Measurements from ENCODE around the gene B4GALNT1.
"Not testable (repeated sequence)": the region's sequence is repeated elsewhere in the genome, so short reads cannot be mapped to it uniquely, and the experiment has no call there.

The B4GALNT1 gene

DNA sequence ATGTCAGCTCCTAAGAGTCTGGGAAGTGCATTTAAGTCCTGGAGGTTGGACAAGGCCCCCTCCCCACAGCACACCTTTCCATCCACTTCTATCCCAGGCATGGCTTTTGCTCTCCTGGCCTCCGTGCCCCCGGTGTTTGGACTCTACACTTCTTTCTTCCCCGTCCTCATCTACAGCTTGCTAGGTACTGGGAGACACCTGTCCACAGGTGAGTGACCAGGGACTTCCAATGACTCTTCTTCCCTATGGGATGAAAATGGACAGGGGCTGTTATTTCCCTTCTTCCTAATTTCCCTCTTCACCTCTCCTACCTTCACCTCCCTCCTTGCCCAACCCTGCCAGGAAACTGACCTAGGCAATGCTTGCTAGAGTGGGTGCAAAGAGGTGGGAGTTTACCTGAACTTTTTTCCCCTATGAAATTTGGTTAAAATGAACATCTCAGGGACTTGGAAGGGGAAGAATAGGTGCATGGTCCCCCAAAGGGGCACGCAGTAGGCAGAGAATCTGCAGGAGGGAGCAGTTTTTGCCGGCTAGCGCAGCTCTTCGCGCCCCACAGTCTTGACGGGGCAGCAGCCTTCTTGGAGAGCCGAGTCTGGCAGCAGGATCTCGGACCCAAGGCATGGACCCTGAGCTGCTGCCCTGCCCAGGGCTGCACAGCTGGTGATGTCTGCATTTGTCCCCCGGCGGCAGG lies 12.6 kb downstream of the B4GALNT1 start:
- DNase-seq: no peak

DNA sequence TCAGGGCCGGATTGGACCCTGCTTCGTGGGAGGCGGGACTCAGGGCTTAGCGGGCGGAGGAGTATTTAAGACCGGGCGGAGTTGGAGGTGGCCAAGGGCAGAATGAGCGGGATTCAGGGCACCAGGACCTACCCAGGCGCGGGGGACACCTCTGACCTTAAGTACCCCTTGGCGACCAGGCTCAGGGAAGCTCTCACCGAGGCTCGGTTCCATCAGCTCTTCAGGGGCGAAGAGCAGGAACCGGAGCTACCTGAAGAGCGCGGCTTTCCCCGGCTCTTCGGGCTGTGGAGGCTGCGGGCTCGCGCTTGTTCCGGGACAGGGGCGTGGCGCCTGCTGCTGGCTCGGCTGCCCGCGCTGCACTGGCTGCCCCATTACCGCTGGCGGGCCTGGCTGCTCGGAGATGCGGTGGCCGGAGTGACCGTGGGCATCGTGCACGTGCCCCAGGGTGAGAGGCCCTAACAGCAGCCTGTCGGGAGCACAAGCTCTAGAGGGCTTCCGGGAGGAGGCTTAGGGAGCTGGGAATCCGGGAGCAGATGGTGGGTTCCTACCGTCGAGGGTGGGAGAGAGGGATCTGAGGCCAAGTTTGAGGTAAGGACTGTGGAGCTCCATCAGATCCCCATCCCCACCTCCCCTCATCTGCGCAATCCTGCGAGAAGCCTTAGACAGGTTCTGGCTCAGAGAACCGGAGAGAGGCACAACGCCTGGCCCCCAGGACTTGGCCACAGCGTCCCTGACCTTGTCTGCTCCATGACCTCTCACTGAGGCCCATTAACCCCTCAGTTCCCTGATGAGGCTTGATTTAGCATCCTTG lies 13.4 kb downstream of the B4GALNT1 start:
- no peak for DNase-seq

DNA sequence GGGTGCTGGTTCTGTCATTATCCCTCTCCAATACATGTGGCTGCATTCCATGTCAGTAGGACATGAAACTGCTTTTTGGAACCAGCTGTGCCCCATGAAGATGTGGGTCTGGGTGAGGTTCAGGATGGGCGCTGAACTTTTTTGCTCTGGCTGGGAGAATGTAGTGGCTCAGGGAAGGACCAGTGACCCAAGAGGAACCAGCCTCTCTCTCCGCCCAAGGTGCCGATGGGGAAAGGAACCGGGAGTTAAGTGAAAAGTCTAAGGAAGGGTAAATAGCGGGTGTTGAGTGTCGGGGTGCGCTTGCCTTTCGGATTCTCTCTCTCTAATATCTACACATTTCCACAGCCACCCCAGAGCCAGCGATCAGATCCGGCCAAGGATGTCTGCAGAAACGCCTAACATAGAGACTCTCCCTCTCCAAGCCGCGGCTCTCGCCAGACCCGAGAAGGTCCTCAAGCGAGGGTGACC lies 14.0 kb downstream of the B4GALNT1 start:
- no peak for DNase-seq

DNA sequence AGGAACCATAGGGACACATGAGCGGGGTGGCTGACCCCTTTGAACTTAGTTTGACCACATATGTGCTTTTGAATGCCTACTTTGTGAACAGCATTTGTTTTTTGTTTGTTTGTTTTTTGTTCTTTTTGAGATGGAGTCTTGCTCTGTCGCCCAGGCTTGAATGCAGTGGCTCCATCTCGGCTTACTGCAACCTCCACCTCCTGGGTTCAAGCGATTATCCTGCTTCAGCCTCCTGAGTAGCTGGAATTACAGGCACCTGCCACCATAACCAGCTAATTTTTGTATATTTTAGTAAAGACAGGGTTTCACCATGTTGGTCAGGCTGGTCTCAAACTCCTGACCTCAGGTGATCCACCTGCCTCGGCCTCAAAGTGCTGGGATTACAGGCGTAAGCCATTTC lies 14.6 kb downstream of the B4GALNT1 start:
- DNase-seq: not testable (repeated sequence)

DNA sequence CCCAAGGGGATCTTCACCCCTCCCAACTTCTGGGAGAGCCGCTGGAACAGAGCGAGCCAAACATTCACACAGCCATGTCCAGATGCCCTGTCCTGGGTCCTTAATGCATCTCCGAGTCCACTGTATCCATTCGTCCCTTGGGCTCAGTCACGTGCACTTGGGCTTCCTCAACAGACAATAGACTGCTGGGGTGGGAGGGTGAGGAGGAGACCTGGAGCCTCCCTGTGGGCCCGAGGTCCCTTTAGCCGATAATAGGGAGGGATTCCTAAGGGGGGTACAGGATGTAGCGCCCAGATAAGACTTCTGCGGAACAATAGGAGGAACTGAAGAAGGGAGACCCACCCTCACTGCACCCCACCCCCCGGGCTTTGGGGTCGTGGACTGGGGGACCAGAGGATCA lies 15.1 kb downstream of the B4GALNT1 start:
- DNase-seq: no peak

DNA sequence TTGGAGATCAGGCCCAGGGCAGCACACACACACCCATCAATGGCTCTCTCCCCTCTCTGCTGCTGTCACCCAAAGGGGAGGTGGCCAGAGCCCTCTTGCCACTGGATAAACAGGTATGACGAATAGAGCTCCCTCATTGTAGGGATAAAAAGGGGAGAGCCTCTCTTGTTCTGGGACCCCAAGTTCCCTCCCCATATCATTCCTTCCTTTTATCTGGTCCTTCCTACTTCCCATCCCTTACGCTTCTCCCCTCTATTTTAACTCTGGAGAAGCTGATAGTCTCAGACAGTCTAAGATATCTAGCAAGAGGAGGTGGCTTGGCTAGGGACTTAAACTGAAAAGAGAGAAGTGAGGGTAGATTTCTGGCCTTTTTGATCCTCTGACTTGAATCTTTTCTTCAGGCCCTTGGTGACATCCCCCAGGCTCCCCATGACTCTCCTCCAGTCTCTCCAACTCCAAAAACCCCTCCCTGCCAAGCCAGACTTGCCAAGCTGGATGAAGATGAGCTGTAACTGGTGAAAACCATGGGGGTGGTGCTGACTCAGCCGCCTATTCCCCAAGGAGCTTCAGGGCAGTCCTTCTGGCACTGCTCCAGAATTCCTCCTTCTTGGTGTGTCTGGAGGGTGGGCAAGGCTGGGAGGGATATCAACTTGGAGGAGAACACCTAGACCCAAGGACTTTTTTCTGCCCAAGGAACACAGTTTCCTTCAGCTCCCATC lies 16.5 kb downstream of the B4GALNT1 start:
- no peak for DNase-seq

DNA sequence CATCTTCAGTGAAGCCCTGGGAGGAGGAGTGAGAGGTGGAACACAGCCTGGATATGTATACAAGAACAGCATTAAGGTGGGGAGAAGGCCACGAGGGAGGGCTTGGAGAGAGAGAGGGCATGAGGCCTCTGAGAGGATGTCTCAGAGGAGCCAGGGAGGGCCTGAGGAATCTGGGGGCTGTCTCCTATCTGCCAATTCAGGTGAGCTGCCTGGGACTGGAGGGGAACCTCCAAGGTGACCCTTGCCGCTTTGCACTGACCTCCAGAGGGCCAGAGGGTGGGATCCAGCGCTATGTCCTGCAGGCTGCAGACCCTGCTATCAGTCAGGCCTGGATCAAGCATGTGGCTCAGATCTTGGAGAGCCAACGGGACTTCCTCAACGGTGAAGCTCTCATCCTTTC lies 17.4 kb downstream of the B4GALNT1 start:
- no peak for DNase-seq

DNA sequence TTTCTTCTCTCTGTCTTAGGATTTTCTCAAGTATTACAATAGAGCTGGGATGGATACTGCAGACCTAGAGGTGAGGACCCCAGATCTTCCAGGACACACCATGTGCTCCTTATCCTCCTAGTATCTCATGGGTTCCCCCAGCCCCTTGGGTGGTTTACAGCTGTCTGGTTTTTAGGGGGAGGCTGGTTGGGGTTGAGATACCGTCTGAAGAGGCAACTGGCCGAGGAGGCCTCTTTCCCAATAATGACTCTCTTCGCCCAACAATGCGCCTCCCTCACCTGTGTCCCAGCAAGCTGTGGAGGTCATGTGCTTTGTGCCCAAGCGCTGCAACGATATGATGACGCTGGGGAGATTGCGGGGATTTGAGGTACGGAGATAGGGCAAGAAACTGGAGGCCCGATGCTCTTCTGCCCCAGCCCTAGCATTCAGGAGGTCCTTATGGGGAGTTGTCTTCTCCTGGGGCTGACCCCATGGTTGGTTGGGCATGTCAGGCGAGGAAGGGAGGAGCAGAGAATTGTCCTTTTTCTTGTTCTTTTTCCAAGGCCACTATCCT lies 18.0 kb downstream of the B4GALNT1 start:
- no peak for DNase-seq

DNA sequence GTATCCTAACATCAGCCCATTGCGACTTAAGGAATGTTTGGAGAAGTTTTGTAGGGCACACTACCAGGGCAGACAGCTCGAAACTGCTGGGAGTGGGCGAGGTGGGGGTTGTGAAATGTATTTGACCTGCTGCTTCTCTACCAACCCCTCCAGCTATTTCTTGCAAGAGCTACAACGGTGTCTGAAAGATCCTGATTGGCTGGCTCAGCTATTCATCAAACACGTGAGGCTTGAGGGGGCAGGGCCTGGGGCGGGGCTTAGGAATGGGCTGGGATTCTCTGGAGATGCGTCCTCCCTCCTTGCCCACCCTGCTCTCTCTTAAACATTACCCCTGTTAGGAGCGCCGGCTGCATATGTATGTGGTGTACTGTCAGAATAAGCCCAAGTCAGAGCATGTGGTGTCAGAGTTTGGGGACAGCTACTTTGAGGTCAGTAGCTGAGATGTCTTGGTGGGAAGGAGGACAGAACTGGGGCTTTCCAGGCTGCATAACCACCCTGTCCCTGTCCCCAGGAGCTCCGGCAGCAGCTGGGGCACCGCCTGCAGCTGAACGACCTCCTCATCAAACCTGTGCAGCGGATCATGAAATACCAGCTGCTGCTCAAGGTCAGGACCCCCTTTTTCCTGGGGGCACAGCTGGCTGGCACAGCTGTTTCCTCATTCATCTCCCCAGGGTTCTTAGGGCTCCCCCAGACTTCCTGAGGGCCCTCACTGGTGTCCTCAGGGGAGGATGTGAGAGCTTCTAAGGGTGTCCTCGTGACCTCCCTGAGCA lies 18.6 kb downstream of the B4GALNT1 start:
- DNase-seq: no peak

DNA sequence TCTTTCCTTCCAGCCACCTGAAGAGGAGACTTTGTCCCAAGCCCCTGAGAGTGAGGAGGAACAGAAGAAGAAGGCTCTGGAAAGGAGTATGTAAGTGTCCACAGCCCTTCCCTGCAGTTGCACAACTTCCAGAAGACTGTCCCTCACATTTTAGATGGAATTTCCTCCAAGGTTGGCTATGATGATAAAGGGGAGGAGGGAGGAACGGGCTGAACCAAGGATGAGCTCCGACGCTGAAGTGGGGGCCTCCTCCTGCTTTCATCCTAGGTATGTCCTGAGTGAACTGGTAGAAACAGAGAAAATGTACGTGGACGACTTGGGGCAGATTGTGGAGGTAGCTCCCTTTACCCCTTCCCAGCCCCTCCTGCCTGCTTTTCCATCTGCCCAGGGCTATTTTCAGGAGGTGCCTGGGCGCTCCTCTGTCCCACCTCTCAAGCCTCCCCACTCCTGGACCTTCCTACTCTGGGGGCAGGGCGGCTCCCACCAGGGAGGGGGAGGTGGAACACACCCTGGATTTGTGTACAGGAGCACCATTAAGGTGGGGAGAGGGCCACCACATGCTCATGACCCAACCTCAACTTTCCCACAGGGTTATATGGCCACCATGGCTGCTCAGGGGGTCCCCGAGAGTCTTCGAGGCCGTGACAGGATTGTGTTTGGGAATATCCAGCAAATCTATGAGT lies 19.4 kb downstream of the B4GALNT1 start:
- no peak for DNase-seq

DNA sequence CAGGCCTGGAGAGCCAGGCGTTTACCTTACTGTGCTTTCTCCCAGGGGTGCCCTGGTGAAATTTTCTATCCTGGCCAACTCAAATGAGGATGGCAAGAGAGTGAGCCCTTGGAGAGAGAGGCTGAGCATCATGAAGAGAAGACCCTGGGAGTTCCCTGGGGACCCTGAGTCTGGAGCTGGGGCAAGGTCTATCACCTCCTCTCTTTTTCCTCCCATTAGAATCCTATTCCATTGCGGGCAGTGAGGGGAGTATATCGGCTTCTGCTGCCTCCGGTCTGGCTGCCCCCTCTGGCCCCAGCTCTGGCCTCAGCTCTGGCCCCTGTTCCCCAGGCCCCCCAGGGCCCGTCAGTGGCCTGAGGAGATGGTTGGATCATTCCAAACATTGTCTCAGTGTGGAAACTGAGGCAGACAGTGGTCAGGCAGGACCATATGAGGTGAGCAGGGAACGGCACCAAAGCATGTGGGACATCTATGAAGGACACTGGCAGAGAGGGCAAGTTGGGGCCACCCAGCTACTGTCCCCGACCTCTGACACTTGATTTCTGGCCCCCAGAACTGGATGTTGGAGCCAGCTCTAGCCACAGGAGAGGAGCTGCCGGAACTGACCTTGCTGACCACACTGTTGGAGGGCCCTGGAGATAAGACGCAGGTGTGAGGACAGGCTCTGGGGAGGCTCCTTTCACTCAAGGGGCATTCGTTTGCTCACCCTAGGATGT lies 20.1 kb downstream of the B4GALNT1 start:
- DNase-seq: no peak

DNA sequence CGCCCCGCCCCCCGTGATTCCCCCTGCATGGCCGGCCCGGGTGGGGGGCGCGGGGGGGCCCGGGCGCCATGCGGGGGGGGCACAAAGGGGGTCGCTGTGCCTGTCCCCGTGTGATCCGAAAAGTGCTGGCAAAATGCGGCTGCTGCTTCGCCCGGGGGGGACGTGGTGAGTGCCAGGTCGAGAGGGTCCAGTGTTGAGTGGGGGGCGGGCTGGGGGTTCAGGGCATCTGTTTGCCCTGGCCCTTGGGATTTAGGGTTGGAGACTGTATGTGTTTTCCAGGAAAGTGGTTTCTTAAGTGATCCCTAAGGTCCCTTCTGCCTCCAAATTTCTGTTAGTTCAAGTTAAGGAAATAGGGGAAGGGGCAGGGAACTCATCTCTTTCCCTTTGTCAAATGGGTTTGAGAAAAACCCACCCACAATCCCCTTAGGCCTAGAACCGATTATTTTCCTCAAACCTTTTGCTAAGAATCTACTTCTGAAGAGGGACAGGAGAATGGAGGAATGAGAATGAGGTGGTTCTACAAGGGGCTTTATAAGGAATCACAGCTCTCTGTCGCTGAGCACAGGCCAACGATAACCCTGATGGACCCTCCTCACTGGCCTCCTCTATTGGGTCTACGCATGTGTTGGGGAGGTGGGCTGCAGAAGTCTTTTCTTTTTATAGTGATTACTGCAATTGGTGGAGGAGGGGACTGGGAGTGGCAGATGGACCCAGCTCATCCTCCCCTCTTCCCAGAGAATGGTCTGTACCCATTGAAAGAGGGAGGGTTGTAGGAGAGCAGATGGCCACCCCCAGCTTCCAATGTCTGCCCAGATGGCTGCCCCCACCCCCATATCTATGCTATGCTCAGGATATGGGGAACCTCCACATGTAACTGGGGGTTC lies 20.9 kb downstream of the B4GALNT1 start:
- no peak for DNase-seq

DNA sequence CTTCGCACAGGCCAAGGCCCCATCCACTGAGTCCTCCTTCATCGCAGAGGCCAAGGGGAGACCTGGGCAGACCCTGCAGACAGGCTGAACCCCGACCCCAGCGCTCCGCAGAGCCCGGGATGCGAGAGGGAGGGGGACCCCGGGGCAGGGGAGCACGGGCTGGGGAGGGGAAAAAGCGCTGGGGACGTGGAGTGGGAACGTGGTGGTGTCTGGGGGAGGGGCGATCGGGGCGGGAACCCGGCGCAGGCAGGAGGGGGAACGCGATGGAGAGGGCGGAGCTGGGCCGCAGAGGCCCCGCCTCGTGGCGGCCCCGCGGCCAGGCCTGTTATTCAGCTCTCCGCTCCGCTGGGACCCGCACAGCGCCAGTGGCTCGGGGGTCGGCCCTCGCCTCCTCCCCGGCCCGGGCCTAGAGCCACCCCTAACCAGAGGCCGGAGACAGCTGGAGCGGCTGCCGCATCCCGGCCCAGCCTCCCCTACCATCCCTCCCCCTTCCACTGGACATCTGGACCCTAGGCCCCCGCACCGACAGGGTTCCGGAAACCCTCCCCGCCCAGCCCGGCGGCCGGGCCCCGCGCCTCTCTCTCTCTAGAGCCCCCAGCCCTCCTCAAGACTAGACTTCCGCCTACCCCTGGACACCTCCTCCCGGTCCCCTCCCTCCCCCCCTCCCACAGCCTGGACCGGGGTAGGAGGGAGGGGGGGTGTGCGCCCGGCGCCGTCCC lies 21.7 kb downstream of the B4GALNT1 start, which contains the start of gene ARHGEF25:
Gene ARHGEF25, plus strand, starts transcription at position 328 of the 719 bp plus-strand sequence. CDS start 460 bp downstream, outside the sequence.
- peak; percentile 54 for DNase-seq

DNA sequence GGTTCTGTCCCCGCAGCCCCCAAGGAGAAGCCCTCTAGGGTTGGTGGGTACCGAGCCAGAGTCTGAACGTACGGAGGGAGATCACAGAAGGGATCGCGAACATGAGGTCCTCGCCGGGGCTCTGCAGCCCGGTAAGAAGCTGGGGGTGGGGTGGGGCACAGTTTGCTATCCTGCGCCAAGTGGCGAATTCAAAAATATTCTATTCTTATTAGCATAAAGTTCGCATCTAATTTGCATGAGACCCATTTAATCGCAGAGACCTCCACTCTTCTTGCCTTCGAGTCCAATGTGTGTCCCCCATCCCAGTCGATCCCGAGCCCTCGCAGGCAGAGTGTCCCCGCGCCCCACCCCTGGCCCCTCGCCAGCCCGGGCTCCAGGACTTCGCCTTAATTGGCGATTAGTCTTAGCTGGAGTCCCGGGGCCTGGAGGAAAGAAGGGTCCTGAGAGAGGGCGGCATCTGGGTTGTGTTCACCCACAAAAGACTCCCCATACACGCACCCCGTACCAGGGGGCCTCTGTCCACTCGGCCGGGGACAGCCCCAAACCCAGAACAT lies 22.4 kb downstream of the B4GALNT1 start:
- DNase-seq: no peak

DNA sequence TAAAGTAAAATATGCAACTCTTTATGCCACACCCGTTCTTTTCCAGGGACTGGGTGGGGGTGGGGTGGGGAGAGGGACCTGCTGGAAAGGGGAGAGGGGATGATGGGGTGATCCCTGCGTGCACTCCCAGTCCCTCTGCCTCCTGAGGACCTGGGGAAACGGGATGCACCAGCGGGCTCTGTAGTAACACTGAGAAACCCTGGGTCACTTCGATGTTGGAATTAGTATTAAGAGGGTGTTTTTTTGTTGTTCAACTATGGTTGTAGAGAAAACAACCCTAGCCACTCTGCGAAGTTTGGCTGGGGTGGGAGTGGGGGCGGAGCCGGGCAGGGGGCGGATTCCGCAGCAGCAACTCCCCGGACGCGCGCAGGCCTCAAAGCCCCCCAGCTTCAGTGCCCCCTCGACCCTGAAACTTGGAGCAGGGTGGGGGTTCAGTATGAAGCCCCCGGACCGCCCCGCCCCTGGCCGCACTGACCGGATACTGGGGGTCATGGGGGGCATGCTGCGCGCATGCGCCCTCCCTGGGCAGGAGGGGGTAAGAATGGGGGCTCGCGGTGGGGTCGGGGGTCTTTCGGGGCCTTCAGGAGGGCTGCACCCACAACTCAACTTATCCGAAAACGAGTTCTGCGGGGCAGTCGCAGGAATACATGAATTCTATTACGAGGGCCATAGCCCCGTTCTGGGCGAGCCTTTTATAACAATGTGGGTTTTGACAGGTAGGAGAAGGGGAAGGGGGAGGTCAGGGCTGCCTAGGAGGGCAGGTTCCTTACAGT lies 23.0 kb downstream of the B4GALNT1 start:
- no peak for DNase-seq

DNA sequence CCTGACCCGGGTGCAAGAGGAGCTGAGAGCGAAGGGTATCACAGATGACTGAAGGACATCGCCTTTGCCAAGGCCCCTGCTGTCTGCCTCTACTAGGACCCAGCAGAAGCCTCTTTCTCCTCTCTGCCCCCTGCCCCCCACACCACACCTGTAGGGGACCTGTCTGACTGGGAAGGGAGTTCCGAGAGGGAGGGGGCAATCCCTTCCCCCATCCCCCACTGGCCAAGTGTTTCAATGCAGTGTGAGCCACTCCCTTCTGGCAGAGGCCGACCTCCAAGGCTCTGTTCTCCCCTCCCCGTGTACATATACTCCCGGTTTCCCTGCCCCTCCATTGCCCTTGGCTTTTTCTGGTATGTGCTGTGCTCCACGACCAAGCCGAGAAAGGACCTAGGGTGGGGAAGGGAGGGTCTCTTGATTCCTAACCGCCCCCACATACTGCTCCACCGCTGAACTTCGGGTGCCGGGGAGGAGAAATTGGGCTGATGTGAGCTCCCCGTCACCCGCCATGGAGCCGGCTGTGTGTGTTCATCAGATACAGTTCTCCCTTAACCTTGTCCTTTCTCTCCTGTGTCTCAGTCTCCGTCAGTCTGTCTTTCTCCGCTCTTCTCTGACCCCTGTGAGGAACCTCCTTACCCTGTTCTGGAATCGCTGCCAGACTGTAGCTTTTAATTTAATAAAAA lies 23.8 kb downstream of the B4GALNT1 start:
- DNase-seq: no peak

DNA sequence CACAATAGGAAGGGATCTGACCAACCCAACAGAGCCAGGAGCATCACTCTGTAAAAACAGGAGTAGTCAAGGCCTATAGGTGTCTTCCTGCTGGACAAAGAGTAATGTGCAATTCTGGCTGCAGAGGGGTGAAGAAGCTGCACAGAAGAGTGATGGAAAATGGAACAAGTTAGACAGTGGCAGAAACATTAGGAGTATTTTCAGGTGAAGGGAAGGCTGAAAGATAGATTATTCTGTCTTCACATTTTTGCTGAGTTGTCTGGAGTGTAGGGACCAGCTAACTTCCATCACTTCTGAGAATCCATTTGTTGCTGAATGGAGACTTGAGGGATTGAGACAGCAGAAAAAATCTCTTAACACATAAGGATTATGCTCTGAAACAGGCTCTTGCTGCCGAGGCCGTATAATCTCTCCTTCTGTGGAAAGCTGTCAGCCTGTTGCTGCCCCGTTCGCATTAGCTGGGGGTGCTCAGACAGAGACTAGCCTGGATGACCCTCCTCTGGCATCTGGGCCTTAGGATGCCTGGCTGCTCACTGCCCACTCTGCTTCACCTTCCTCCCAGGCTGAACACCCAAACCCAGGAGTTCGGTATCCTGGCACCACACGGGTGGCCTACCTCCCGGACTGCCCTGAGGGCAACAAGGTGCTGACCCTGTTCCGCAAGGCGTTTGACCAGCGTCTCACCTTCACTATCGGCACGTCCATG lies 24.9 kb downstream of the B4GALNT1 start:
- DNase-seq: no peak
